GF-D8 (cell line): ENCODE data around the gene RASGRP2.

Experiments used
- DNase-seq: peaks from one replicate; lab custom pipeline; 2025; lab: John Stamatoyannopoulos, UW

RASGRP2 gene

DNA sequence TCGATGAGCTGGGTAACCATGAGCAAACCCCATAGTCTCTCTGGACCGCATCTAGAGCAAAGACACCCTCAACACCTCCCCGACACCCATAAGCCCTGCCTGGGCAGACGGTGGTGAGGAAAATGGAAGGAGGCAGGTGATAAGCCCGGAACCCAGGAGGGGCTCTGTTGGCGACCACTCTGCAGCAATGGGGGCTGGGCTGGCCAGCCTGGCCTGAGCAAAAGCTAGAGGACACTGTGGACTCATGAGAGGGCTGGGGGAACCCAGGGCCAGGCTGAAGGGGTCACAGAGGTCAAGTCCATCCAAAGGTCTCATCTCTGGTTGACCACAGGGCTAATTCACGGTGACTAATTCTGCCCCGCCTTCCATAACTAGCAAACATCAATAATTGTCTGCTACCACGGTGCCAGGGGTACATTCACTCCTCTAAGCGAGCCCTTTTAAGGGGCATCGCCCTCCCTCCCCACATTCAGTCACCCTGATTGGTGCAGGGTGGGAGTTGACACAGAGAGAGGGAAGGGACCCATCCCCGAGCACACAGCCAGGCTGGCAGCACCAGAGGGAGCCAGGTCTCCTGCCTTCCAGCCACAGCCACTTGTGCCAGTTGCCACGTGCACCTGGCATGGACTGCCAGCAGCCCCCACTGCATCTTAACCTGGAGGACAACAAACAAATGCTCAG, 11.9 kb upstream of the RASGRP2 start:
- DNase-seq: no peak

DNA sequence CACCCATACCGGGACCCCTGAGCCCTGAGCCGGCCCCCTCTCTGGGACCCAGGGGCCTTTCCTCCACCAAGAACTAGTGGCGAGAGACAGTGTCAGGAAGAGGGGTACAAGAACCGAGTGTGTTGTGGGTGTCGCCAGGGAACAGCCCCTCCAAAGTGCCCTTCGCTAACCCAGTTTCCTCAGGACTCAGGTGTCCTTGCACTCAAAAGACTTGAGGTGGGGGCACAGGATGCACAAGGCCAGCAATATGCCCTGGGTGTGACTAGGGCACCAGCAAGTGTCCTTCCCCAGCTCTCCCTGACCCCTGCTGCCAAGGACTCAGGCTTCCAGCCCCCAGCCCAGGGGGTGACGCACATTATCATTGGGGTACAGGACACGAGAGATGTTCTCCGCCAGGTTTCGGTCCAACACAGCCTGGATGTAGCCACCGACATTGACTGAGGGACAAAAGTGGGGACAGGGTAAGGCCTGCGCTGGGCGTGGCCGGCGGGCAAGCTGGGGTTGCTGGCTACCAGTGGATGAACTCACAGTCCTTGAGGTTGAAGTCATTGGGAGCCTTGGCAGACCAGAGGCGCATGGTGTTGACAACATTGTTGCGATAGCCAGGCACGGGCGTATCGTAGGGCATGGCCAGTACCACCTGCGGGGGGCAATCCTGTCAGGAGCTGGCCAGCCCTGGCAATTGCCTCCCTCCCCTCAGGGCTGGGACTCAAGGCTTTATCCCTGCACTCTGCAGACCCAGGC, 11.1 kb upstream of the RASGRP2 start:
- no peak for DNase-seq

DNA sequence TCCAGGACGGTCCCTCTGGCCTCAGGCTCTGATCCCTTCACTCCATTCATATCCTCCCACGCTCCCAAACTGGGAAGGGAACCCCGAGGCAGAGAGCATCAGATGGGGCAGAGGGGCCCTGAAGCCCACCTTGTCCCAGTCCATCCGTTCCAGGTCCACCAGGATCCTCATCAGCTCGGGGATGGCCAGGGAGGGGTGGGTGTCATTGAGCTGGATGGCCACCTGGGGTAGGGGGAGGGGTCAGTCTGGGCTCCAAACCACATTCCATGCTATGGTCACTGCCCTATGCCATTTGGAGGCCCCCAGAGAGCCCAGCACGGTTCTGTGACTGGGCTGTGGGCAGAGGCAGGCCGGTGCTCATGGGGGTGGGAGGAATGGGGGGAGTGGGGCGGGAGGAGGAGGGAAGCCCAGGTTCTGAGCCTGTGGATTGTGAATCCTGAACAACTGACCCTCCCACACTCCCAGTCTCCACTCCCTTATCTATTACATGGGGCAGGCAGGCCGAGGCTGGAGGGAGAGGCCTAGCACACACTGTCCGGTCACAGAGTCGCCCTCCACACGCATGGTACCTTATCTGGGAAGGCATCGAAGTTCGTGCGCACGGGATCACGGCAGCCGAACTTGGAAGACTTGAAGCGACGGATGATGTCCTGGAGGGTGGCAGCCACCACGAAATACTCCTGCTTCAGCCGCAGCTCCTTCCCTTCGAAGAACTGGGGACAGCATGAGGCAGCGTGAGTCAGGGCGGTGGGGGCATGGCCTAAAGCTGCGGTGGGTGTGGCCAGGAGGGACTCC, 10.4 kb upstream of the RASGRP2 start:
- no peak for DNase-seq

DNA sequence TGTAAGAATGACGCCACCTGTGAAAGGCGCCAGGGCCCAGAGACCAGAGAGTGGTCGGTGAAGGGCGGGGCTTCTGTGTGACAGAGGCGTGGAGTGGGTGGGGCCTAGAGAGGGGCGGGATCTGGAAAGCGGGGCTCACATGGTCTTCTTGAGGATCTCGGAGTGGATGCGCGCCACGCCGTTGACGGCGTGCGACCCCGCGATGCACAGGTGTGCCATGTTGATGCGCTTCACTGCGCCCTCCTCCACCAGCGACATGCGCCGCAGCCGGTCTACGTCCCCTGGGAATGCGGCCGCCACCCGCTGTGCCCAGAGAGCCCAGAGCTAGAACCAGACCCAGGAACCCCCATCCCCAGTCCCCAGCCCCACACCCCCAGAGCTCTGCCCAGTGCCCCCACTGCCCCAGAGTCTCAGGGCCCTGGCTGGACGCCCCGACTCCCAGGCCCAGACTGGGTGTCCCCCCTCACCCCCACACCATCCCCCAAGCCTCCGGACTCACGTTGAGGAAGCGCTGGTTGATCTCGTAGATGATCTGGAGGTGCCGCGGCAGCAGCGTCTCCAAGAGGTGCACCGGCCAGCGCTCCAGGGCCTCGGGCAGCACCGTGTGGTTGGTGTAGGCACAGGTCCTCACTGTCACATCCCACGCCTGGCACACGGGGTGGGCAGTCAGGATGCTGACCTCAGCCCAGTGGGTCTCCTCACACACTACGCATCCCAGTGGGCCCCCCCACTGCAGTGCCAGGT, 9.6 kb upstream of the RASGRP2 start:
- no peak for DNase-seq

DNA sequence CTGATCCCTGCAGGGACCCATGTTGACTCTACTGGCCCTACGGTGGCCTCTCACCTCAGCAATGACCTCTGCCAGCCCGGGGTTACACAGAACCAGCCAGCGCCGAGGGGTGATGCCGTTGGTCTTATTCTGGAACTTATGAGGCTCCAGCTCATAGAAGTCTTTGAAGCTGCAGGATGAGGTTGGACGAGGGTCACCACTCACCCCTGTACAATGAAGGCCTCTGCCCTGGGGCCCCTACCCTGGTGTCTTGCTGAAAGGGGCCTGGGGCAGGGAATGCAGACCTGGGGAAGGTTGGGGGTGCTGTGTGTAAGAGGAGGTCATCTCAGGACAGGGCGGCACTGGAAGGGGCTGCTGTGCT, 9.1 kb upstream of the RASGRP2 start:
- DNase-seq: no peak

DNA sequence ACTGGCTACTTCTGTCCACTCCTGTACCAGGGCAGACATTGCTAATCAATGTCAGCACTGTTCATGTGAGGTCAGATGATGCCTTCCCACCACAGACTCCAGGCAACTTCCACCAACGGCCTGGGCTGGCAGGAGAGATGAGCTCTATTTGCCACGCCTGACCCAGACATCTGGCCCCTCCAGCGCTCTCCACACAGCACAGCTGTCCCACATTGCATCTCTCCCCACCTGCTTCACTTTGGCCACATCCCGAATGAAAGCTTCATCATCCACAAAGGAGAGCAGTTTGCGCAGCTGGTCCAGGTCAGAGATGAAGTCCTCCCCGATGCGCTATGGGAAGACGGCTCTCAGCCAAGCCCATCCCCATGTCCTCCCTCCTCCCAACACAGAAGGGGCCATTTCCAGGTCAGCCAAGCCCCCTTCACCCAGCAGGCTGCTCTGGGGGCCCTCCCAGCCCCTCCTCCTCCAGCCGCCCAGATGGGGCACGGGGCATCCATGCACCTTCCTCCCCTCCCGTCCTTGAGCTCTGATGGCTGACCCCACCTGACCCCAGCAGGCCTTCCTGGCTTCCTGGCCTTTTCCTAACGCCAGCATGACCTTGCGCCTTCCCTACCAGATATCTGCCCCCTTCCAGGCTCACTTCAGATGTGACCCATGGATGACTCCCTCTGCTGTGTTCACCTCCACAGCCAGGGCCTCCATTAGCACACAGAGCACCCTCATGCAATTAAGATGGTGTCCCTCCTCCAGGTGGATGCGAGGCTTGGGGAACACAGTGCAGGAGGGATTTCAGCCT, 8.4 kb upstream of the RASGRP2 start:
- no peak for DNase-seq

DNA sequence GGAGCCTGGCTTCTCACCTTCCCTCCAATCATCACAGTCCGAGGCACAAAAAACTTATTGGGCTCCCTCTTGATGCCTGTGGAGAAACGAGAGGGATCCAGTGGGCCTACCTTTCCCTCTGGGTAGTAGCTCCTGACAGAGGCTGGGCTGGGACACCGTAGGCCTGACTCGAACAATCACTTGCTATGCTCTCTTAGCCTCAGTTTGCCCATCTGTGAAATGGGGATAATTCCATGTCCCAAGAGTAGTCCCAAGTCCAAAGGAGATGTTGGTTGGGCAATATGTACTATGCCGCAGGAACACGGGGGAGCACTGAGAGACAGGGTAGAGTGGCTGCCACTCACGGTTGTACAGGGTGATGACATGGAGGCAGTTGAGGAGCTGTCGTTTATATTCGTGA, 7.6 kb upstream of the RASGRP2 start:
- DNase-seq: no peak

DNA sequence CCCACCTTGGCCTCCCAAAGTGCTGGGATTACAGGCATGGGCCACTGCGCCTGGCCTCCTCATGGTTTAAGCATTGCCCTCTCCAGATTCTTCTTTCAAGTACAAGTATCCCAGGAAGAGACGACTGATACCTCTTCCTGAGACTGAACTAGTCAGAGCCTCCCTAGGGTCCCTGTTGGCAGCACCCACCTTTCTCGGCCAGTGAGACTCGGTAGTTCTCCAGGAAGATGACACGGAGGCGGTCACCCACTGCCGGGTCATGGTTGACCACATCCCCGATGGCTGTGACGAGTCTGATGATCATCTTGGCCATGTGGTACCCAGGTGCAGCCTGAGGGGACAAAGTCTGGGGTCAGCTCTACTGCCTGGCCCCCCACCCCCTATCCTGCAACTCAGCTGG, 7.2 kb upstream of the RASGRP2 start:
- DNase-seq: no peak

DNA sequence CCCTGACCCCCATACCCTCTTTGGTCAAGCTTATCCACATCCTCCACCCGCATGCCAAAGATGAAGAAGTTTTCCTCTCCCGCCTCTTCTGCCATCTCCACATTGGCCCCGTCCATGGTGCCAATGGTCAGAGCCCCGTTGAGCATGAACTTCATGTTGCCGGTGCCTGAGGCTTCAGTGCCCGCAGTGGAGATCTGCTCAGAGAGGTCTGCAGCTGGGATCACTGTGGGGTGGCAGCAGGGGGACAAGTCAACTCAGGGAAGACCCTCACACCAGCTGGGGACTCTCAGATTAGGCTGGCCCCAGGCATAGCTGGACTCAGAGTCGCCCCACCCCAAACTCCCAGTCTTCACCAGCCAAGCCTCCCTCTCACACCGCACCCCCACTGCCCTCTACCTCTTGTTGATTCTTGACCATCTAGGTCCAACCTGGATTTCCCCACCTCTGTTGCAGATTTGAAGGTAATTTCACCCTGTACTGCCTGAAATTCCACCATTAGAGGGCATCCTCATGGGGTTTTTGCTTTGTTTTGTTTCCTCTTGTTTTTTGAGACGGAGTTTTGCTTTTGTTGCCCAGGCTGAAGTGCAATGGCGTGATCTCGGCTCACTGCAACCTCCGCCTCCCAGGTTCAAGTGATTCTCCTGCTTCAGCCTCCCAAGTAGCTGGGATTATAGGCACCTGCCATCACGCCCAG, 6.6 kb upstream of the RASGRP2 start:
- DNase-seq: no peak

DNA sequence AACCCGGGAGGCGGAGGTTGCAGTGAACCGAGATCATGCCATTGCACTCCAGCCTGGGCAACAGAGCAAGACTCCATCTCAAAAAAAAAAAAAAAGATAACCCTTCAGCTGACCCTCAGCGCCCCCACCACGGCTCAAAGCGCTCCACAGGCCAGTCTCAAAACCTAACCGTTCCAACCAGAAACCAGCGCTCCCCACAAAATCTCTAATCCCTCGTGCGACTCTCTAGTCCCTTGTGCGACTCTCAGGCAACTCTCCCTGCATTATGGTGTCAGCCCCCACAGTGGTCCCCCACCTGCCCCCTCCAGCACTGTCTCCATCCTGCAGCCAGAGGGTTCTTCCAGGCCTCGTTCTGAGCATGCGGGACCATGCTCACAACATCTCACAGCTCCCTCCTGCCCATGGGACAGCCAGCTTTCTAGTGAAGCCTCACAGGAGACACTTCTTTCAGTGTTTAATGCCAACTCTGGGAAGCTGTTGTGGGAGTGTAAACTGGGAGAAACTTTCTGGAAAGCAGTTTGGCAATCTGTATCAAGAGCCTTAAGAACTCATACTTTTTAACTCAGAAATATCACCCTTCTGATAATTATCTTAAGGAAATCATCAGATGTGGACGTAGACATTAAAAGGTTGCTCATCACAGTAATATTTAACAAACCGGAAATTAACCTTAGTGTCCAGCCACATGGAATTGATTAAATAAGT, 4.2 kb upstream of the RASGRP2 start:
- DNase-seq: no peak

DNA sequence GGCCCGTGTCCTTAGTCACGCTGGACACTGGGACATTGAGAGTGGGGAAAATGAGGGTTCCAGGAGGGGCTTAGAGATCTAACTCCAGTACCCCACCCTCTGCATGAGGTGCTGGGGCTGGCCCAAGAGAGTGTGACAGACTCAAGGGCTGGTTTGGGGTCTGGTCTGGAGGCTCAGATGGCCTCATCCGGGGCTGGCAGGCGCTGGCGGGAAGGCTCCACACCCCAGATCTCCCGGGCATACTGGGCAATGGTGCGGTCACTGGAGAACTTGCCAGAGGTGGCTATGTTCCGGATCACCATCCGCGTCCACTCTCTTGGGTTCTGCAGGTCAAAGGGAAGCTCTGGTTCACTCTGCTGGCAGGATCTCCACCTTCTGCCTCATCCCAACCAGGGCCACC, 2.5 kb upstream of the RASGRP2 start:
- no peak for DNase-seq

DNA sequence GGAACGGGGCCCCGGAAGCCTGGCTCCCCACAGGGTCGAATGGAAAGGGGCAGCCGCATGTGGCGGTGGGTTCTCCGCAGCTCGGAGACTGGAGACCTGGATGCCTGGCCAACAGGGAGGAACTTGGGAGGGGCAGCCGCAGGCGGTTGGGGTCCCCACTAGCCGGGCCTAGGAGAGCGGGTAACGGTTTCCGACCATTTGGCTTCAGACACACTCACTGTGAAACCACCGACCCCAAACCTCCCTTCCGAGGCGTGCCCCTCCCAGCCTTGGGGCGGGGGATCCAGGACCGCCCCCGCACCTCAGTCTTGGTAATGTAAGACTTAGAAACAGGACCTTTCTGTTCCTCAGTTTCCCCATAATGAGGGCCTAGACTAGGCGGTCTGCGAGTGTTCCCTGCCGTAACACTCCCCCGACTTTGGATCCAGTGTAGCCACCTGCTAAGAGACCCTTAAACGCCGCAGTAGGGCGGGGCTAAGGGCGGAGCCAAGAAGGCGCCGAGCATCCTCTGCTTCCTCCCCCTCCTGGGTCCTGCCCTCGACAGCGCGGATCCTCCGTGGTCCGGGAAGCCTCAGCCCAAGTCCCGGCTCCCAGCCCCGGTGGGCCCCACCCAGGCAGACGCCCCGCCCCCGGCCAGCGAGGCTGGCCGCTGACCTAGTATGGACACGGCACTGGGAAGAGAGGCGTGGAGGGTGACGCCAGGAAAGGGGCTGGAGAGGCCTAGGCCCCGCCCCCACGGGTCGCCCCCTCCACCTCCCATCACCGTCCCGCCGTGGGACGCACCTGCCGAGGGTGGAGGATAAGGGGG, 1.8 kb upstream of the RASGRP2 start:
- DNase-seq: peak; percentile 47

DNA sequence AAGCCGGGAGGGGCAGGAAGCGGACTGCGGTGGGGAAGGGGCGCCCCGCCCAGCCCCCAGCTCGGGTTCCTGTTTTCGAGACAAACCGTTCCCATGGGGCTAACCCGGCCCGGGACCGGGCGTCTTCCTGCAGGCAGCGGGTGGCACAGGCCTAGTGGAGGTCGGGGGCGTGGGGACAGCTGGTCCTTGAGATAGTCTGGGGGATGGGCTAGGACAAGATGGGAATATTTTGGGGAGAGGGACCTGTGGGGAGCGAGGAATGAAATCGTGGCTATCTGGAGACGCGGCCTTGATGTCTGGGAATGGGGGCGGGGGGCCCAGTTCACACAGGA, 1.2 kb upstream of the RASGRP2 start:
- peak; percentile 82 for DNase-seq

DNA sequence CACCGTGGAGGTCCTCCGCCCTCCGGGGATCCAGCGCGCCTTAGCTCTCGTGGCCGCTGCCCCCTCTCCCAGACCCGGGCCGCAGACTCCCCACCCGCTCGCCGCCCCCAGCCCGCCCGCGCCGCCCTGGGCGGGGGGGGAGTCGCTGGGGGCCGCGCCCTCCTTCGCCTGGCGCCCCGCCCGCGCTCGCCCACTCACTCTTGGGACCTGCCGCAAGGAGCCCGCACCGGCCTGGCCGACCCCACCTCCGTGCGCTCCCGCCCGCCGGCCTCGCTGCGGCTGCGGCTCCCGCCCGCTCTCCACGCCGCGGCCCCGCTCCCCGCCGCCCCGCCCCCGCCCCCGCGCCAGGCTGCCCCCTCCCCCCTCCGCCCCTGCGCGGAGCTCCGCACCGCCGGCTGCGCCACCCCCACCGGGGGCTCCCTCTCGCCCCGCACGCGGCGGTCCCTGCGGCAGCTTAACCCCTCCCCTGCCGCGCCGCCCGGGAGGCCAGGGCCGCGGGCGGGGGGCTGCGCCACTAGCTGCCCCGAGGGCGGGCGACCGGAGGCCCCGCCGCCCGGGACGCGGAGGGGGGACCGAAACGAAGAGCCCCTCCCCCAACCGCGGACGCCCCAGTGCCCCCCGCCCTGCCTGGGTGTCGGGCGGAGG, 724 bp upstream of the RASGRP2 start:
- DNase-seq: no peak

DNA sequence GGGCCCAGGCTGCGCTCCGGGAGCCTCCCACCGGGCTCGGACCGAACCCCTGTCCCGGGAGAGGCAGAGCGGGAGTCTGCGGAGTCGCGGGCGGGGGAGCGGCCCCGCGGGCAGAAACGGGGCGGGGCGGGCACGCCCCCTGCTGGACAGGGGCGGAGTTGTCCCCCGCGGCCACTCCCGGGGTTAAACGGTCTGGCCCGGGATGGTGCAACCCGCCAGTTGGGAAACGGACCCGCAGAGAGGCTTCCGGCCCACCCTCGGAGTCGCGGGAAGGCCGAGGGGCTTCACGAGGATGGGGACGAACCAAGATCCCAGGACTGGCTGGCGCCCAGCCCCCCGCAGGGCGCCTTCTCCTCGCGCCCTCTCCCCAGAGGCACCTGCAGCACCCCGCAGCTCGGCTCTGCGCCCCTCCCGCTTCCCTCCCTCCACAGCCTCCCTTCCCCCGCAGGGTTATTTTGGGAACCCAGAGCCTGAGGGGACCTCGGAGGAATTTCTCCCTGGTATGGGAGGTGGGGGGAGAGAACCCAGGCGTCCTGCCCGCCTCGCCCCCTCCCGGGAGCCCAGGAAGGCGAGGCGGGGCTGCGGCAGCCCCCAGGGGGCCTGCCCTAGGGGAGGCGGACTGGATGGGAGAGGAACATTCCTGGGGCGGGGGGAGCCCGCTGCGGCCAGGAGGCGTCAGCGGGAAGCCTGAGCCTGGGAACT, 902 bp downstream of the RASGRP2 start:
- peak; percentile 82 for DNase-seq

DNA sequence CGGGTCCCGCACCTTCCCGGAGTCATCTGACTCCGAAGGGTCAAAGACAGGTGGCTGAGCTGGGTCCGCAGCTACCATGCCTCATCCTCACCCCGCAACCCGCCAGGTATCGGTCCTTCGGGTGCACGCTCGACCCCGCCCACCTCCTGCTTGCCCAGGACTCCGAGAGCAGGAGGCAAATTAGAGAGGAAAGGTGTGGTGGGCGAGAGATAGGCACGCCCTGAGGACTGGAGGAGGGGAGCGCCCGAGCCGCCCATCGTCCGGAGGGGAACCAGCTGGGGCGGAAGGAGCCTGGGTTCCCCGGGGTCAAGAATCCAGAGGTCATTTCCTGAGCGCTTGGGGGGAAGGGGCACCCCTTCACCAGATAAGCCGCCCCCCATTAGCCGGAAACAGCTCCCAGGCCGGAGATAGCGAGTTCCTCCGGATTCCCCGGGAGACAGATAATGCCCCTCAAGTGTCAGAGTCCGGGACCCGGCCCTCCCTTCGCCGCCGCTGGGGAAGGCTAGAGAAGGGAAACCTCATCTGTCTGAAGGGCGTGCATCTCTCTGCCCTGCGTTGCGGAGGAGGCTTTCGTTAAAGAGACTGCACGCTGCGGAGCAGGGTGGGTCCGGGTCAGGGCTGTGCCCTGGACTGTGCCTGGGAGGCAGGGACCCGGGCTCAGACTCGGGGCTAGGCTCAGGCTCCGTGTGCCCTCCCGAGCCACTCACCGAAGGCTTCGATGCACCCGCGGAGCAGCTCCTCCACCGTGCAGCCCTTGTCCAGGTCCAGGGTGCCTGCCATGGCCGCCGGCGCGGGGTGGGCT, 1.7 kb downstream of the RASGRP2 start:
- DNase-seq: peak; percentile 23

DNA sequence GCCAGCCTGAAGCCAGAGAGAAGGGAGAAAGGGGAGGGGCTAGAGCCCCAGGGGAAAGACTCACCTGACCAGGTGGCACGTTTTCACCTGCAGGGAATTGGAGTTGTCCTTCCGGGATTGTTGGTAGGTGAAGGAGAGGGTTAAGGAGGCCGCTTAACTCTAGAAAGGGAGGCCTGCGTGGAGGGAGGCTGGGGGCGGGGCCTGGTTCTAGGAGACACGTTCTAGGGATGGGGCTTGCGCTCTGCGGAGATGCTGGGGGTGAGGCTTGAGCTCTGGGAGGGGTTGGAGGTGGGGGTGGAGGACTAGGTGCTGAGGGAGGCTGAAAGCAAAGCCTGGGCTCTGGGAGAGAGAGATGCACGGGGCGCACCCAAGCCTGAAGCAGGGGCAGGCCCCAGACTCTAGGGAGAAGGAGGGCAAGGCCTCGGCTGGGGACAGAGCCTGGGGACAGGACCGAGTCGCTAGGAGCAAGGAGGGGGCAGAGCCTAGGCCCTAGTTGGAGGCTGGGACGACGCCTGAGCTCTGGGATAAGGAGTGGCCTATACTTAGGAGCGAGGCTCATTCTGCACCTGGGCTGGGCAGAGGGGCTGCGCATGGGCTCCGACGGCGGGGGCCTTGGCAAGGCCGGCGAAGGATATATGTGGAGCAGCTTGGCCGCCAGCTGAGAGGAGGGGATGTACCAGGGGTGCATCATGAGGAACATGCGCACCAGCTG, 2.4 kb downstream of the RASGRP2 start:
- no peak for DNase-seq
